ENCODE data around the gene FBXL15.

FBXL15 gene

GRCh38 chr10:102409604-102410428, 10.8 kb upstream of the FBXL15 start:
- no peak for DNase-seq (ENCODE audit: extremely low read depth in 1 of 2, low read depth in 1 of 2)

GRCh38 chr10:102410429-102411073, 10.1 kb upstream of the FBXL15 start:
- no peak for DNase-seq (ENCODE audit: extremely low read depth in 1 of 2, low read depth in 1 of 2)

GRCh38 chr10:102411341-102412255, 9.0 kb upstream of the FBXL15 start:
- DNase-seq (ENCODE audit: extremely low read depth in 1 of 2, low read depth in 1 of 2): no peak

- DNase-seq (ENCODE audit: extremely low read depth in 1 of 2, low read depth in 1 of 2): no peak
Measured at GRCh38 chr10:102412293-102412692, 8.3 kb upstream of the FBXL15 start.

- no peak for DNase-seq (ENCODE audit: extremely low read depth in 1 of 2, low read depth in 1 of 2)
Measured at GRCh38 chr10:102413053-102413705, 7.5 kb upstream of the FBXL15 start.

- DNase-seq (ENCODE audit: extremely low read depth in 1 of 2, low read depth in 1 of 2): no peak
Measured at GRCh38 chr10:102413806-102414561, 6.7 kb upstream of the FBXL15 start.

- no peak for DNase-seq (ENCODE audit: extremely low read depth in 1 of 2, low read depth in 1 of 2)
Measured at GRCh38 chr10:102414749-102415148, 5.9 kb upstream of the FBXL15 start.

- DNase-seq (ENCODE audit: extremely low read depth in 1 of 2, low read depth in 1 of 2): no peak
Measured at GRCh38 chr10:102416283-102416682, 4.4 kb upstream of the FBXL15 start.

GRCh38 chr10:102416695-102417094, 3.9 kb upstream of the FBXL15 start:
- DNase-seq (ENCODE audit: extremely low read depth in 1 of 2, low read depth in 1 of 2): no peak

GRCh38 chr10:102418622-102419268, 1.9 kb upstream of the FBXL15 start, which contains the start of gene PSD:
TSS of gene PSD (minus strand) at chr10:102418785. CDS start at chr10:102417038, 1,747 bp downstream.
- DNase-seq (ENCODE audit: extremely low read depth in 1 of 2, low read depth in 1 of 2): no peak

- no peak for DNase-seq (ENCODE audit: extremely low read depth in 1 of 2, low read depth in 1 of 2)
Measured at GRCh38 chr10:102419269-102420180, 1.1 kb upstream of the FBXL15 start.

- DNase-seq (ENCODE audit: extremely low read depth in 1 of 2, low read depth in 1 of 2): no peak
Measured at GRCh38 chr10:102420181-102420713, 389 bp upstream of the FBXL15 start.

GRCh38 chr10:102421507-102421756, 796 bp downstream of the FBXL15 start:
- DNase-seq (ENCODE audit: extremely low read depth in 1 of 2, low read depth in 1 of 2): no peak

GRCh38 chr10:102421757-102422512, 1.3 kb downstream of the FBXL15 start:
- no peak for DNase-seq (ENCODE audit: extremely low read depth in 1 of 2, low read depth in 1 of 2)

GRCh38 chr10:102422545-102423129, 2.0 kb downstream of the FBXL15 start:
- no peak for DNase-seq (ENCODE audit: extremely low read depth in 1 of 2, low read depth in 1 of 2)

- DNase-seq (ENCODE audit: extremely low read depth in 1 of 2, low read depth in 1 of 2): no peak
Measured at GRCh38 chr10:102423372-102423968, 2.8 kb downstream of the FBXL15 start.

GRCh38 chr10:102424145-102424544, 3.5 kb downstream of the FBXL15 start:
- DNase-seq (ENCODE audit: extremely low read depth in 1 of 2, low read depth in 1 of 2): no peak
